ENCODE results near the gene MOB3A.

Gene MOB3A

GRCh38 chr19:2050349-2050990 is 45.7 kb downstream of the MOB3A start:
- peak overlapping the region; percentile 90 to 99 for H3K27ac ChIP-seq
- peak; percentile 77 for DNase-seq (ENCODE audit: low spot score)
- TF ChIP-seq CTCF (IDR thresholded peaks at IDR 0.05) = no peak

GRCh38 chr19:2049741-2050348 is 46.3 kb downstream of the MOB3A start:
- peak; percentile 92 for DNase-seq (ENCODE audit: low spot score)
- TF ChIP-seq CTCF (IDR thresholded peaks at IDR 0.05) = no peak
- peak overlapping the region; percentile 90 to 99 for H3K27ac ChIP-seq
- H3K4me3 ChIP-seq = peak overlapping the region; percentile 91

More at GRCh38 chr19:2050349-2050990, 45.7 kb downstream of the MOB3A start:
- peak overlapping the region; percentile 91 for H3K4me3 ChIP-seq

GRCh38 chr19:2048959-2049740 is 47.0 kb downstream of the MOB3A start:
- no peak for TF ChIP-seq CTCF (IDR thresholded peaks at IDR 0.05)
- Histone ChIP-seq H3K4me3 (peak overlapping the region; percentile 91), H3K27ac (peak overlapping the region; percentile 90 to 99)
- no peak for DNase-seq (ENCODE audit: low spot score)

- no peak for TF ChIP-seq CTCF (IDR thresholded peaks at IDR 0.05)
- H3K4me3 ChIP-seq = peak overlapping the region; percentile 91
- peak overlapping the region; percentile 90 to 99 for H3K27ac ChIP-seq
- DNase-seq (ENCODE audit: low spot score) = no peak
Observed at GRCh38 chr19:2048104-2048958, 47.8 kb downstream of the MOB3A start.

- Histone ChIP-seq H3K27ac (peak overlapping the region; percentile 90 to 99), H3K4me3 (peak overlapping the region; percentile 91)
Observed at GRCh38 chr19:2047449-2048103, 48.5 kb downstream of the MOB3A start.

More at GRCh38 chr19:2047449-2048103, 48.5 kb downstream of the MOB3A start:
- no peak for TF ChIP-seq CTCF (IDR thresholded peaks at IDR 0.05)
- DNase-seq (ENCODE audit: low spot score) = peak; percentile 75
